Measurements from ENCODE around the gene CAMKK1. TPM values are rescaled to one million over a fixed set of nuclear protein-coding genes. Genes with fewer than 3 reads are reported as not detected.

Gene CAMKK1
- polyA plus RNA-seq, 2 of the 4 experiments (the other 2 are of a cell fraction), result 6.9 to 14.8 TPM

GRCh38 chr17:3873862-3874261 lies 19.0 kb downstream of the CAMKK1 start (continued):
- TF ChIP-seq, protein P1, sequence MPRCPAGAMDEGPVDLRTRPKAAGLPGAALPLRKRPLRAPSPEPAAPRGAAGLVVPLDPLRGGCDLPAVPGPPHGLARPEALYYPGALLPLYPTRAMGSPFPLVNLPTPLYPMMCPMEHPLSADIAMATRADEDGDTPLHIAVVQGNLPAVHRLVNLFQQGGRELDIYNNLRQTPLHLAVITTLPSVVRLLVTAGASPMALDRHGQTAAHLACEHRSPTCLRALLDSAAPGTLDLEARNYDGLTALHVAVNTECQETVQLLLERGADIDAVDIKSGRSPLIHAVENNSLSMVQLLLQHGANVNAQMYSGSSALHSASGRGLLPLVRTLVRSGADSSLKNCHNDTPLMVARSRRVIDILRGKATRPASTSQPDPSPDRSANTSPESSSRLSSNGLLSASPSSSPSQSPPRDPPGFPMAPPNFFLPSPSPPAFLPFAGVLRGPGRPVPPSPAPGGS (IDR thresholded peaks at IDR 0.05), result no peak
- TF ChIP-seq HOXA7 (CRISPR knock-in tag; IDR thresholded peaks at IDR 0.05) (no peak), FOXS1 (CRISPR knock-in tag; IDR thresholded peaks at IDR 0.05) (no peak), MAZ (IDR thresholded peaks at IDR 0.05; ENCODE audit: borderline replicate concordance, low read depth, low read length) (no peak)

DNA sequence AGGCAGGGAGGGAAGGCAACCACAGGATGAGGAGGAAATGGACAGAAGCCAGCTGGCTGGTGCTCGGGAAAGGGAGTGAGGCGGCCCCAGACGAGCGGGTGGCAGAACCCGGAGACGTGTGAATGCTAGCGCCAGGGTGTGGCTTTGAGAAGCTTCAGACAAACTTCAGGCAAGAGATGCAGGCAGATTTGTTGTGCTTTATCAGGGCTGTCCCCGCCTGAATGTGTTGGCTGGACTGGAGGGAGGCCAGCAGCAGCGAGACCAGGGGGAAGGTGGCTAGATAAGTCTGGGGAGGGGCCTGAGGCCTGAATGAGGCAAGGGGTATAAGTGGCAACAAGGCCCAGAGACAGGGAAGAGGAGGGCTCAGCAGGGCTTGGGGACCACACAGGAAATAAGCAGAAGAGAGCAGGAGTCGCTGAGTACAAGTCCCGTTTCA lies 22.0 kb downstream of the CAMKK1 start:
- POLR2A ChIA-PET, result no interaction called here
- no peak overlapping the region for H3K4me2 ChIP-seq
- FAIRE-seq (no peak), DNase-seq (ENCODE audit: low read depth in 1 of 2, low spot score in 1 of 2) (no peak), ATAC-seq (no peak)
- TF ChIP-seq, protein P2, sequence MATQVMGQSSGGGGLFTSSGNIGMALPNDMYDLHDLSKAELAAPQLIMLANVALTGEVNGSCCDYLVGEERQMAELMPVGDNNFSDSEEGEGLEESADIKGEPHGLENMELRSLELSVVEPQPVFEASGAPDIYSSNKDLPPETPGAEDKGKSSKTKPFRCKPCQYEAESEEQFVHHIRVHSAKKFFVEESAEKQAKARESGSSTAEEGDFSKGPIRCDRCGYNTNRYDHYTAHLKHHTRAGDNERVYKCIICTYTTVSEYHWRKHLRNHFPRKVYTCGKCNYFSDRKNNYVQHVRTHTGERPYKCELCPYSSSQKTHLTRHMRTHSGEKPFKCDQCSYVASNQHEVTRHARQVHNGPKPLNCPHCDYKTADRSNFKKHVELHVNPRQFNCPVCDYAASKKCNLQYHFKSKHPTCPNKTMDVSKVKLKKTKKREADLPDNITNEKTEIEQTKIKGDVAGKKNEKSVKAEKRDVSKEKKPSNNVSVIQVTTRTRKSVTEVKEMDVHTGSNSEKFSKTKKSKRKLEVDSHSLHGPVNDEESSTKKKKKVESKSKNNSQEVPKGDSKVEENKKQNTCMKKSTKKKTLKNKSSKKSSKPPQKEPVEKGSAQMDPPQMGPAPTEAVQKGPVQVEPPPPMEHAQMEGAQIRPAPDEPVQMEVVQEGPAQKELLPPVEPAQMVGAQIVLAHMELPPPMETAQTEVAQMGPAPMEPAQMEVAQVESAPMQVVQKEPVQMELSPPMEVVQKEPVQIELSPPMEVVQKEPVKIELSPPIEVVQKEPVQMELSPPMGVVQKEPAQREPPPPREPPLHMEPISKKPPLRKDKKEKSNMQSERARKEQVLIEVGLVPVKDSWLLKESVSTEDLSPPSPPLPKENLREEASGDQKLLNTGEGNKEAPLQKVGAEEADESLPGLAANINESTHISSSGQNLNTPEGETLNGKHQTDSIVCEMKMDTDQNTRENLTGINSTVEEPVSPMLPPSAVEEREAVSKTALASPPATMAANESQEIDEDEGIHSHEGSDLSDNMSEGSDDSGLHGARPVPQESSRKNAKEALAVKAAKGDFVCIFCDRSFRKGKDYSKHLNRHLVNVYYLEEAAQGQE (IDR thresholded peaks at IDR 0.05), result no peak
- TF ChIP-seq EHF (CRISPR knock-in tag; IDR thresholded peaks at IDR 0.05) (no peak), HMGXB4 (CRISPR knock-in tag; IDR thresholded peaks at IDR 0.05; ENCODE audit: borderline replicate concordance) (no peak), POLR2A (IDR thresholded peaks at IDR 0.05; ENCODE audit: low read length) (no peak), ZC3H11A (IDR thresholded peaks at IDR 0.05) (no peak), EHMT2 (IDR thresholded peaks at IDR 0.05; ENCODE audit: low read depth) (no peak), RCOR1 (IDR thresholded peaks at IDR 0.05; ENCODE audit: low read depth, low read length) (no peak), KDM1A (IDR thresholded peaks at IDR 0.05; ENCODE audit: low read depth) (no peak), MAFK (IDR thresholded peaks at IDR 0.05; ENCODE audit: partially characterized antibody) (no peak), ZNF302 (CRISPR knock-in tag; IDR thresholded peaks at IDR 0.05) (no peak), RNF2 (IDR thresholded peaks at IDR 0.05; ENCODE audit: borderline replicate concordance, low read depth) (no peak)
- TF ChIP-seq, protein P3, sequence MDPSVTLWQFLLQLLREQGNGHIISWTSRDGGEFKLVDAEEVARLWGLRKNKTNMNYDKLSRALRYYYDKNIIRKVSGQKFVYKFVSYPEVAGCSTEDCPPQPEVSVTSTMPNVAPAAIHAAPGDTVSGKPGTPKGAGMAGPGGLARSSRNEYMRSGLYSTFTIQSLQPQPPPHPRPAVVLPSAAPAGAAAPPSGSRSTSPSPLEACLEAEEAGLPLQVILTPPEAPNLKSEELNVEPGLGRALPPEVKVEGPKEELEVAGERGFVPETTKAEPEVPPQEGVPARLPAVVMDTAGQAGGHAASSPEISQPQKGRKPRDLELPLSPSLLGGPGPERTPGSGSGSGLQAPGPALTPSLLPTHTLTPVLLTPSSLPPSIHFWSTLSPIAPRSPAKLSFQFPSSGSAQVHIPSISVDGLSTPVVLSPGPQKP (IDR thresholded peaks at IDR 0.05; ENCODE audit: low read depth, low read length), result no peak
- TF ChIP-seq, protein P4, sequence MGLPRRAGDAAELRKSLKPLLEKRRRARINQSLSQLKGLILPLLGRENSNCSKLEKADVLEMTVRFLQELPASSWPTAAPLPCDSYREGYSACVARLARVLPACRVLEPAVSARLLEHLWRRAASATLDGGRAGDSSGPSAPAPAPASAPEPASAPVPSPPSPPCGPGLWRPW (IDR thresholded peaks at IDR 0.05), result no peak
- TF ChIP-seq, protein P5, sequence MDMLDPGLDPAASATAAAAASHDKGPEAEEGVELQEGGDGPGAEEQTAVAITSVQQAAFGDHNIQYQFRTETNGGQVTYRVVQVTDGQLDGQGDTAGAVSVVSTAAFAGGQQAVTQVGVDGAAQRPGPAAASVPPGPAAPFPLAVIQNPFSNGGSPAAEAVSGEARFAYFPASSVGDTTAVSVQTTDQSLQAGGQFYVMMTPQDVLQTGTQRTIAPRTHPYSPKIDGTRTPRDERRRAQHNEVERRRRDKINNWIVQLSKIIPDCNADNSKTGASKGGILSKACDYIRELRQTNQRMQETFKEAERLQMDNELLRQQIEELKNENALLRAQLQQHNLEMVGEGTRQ (IDR thresholded peaks at IDR 0.05), result no peak
- 85% methylated on average over 11 of the region's 11 CpGs for WGBS (ENCODE audit: missing lambda C conversion rate)
- no peak overlapping the region for H3K27ac ChIP-seq
- no peaks in the 10 kb centered on the region for H3K9me3 ChIP-seq
- no peaks in the 10 kb centered on the region for H3K4me1 ChIP-seq
- H3K4me3 ChIP-seq, result no peak overlapping the region
- CTCF ChIA-PET, result interaction anchor here (1.0 to 3.2 kb wide), 5 partner anchors 11 to 94 kb away, joined by 3 to 17 read pairs (median 3); partner anchors contain the start of gene NCBP3
